ENCODE measurements around the gene KIF26A. TPM values are rescaled to one million over a fixed set of nuclear protein-coding genes. Genes with fewer than 3 reads are reported as not detected.

KIF26A gene
- total RNA-seq, 1 experiment from 2014 or later, result 3.1 TPM

DNA sequence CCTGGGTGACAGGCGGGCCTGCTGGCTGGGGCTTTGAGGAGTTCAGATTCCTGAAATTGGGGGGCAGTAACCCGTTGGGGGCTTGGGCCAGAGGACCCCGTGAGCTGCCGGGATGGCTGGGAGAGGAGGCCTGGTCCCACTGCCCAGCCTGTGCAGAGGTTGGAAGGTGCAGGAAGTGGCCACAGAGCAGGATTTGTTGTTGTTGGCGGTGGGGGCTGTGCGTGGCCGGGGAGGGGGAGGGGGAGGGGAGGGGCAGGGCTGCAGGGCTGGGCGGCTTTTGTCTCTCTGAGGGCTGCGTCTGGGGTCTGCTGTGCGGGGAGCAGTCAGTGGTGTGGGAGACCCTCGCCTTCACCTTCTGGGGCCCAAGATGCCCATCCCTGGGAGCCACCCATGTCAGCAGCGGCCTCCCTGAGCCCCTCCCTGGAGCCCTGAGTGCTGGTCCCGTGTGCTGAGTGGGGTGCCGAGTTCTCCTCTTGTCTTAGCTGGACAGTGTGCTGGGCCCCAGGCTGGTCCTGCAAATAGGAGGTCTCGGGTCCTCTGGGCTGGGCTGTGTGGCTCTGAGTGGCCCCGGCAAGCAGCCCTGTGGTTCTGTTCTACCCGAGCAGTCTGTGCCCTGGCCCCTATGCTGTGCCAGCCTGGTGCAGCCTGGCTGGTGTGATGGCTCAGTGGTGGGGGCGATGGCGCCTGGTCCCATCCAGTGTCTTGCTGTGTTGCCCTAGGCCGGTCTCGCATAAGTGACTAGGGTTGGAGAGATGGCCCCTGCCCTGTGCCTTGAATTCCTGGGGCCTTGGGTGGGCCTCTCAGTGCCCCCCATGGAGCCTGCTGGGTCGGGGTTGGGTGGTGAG lies 10.3 kb downstream of the KIF26A start:
- TF ChIP-seq EZH2phosphoT487 (IDR thresholded peaks at IDR 0.05; ENCODE audit: borderline replicate concordance, low read length), result no peak
- TF ChIP-seq EZH2 (IDR thresholded peaks at IDR 0.05; ENCODE audit: low read length, unreplicated experiment), result no peak
- TF ChIP-seq, protein P1, sequence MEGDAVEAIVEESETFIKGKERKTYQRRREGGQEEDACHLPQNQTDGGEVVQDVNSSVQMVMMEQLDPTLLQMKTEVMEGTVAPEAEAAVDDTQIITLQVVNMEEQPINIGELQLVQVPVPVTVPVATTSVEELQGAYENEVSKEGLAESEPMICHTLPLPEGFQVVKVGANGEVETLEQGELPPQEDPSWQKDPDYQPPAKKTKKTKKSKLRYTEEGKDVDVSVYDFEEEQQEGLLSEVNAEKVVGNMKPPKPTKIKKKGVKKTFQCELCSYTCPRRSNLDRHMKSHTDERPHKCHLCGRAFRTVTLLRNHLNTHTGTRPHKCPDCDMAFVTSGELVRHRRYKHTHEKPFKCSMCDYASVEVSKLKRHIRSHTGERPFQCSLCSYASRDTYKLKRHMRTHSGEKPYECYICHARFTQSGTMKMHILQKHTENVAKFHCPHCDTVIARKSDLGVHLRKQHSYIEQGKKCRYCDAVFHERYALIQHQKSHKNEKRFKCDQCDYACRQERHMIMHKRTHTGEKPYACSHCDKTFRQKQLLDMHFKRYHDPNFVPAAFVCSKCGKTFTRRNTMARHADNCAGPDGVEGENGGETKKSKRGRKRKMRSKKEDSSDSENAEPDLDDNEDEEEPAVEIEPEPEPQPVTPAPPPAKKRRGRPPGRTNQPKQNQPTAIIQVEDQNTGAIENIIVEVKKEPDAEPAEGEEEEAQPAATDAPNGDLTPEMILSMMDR (conservative IDR thresholded peaks at IDR 0.05; ENCODE audit: low read depth, low read length), result no peak
- Histone ChIP-seq H2AFZ (ENCODE audit: low read length) (no peak overlapping the region), H3K9me3 (ENCODE audit: low read length) (no peaks in the 10 kb centered on the region), H3K4me3 (ENCODE audit: low read length) (no peak overlapping the region), H3K9me2 (replicated peaks; ENCODE audit: low read length) (no peaks in the 10 kb centered on the region), H4K20me1 (ENCODE audit: low read length) (no peaks in the 10 kb centered on the region), H3K9ac (ENCODE audit: low read length) (no peak overlapping the region), H3K4me2 (ENCODE audit: low read length) (no peak overlapping the region), H3K36me3 (ENCODE audit: low read depth, low read length) (no peaks in the 10 kb centered on the region), H3K27ac (ENCODE audit: low read length) (no peak overlapping the region), H3K27me3 (ENCODE audit: low read length) (peaks cover 12% of the 10 kb centered on the region; the same call in 1 of the 2 replicates), H3F3A (ENCODE audit: low read length, unreplicated experiment) (no peaks in the 10 kb centered on the region), H3K79me2 (ENCODE audit: low read length) (no peaks in the 10 kb centered on the region), H3K4me1 (ENCODE audit: insufficient read depth, low read length) (no peaks in the 10 kb centered on the region)
- DNase-seq, result no peak
- ChIA-PET CTCF (no interaction called here), POLR2A (ENCODE audit: unreplicated experiment) (no interaction called here)
- intact Hi-C loops (cut with micrococcal nuclease), result no loop called here
- ATAC-seq, result no peak
- BruUV-seq (replicated peaks), result no TSS peak

DNA sequence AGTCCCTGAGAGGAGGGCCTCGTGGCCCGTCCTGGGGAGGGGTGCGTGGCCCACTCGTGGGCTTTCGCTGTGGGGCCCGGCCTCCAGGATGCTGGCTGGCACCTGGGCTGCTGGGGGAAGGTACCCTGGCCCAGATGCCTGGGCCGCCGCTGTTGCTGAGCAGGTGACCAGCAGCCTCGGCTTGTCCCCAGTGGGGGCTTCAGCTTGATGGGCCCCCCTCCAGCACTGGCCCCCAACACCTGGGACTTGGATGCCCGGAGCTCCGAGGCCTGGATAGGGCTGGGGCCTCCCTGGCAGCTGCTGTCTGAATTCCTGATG lies 10.8 kb downstream of the KIF26A start:
- no peak overlapping the region for H3K27ac ChIP-seq (ENCODE audit: low read length)
- H3K36me3 ChIP-seq (ENCODE audit: low read depth, low read length), result no peaks in the 10 kb centered on the region
- no TSS peak for BruUV-seq (replicated peaks)
- H3K9ac ChIP-seq (ENCODE audit: low read length), result no peak overlapping the region
- TF ChIP-seq, protein P1 (conservative IDR thresholded peaks at IDR 0.05; ENCODE audit: low read depth, low read length), result no peak
- TF ChIP-seq EZH2 (IDR thresholded peaks at IDR 0.05; ENCODE audit: low read length, unreplicated experiment) (no peak), EZH2phosphoT487 (IDR thresholded peaks at IDR 0.05; ENCODE audit: borderline replicate concordance, low read length) (no peak)
- H3K4me2 ChIP-seq (ENCODE audit: low read length), result no peak overlapping the region
- ChIA-PET CTCF (no interaction called here), POLR2A (ENCODE audit: unreplicated experiment) (no interaction called here)
- no peaks in the 10 kb centered on the region for H4K20me1 ChIP-seq (ENCODE audit: low read length)
- ATAC-seq (no peak), DNase-seq (no peak)
- no peaks in the 10 kb centered on the region for H3K4me1 ChIP-seq (ENCODE audit: insufficient read depth, low read length)
- H3K4me3 ChIP-seq (ENCODE audit: low read length), result no peak overlapping the region
- H3F3A ChIP-seq (ENCODE audit: low read length, unreplicated experiment), result no peaks in the 10 kb centered on the region
- H3K9me3 ChIP-seq (ENCODE audit: low read length), result no peaks in the 10 kb centered on the region
- no peaks in the 10 kb centered on the region for H3K79me2 ChIP-seq (ENCODE audit: low read length)
- H3K27me3 ChIP-seq (ENCODE audit: low read length), result peaks cover 9% of the 10 kb centered on the region; the same call in 1 of the 2 replicates
- no peak overlapping the region for H2AFZ ChIP-seq (ENCODE audit: low read length)
- intact Hi-C loops (cut with micrococcal nuclease), result no loop called here
- no peaks in the 10 kb centered on the region for H3K9me2 ChIP-seq (replicated peaks; ENCODE audit: low read length)

DNA sequence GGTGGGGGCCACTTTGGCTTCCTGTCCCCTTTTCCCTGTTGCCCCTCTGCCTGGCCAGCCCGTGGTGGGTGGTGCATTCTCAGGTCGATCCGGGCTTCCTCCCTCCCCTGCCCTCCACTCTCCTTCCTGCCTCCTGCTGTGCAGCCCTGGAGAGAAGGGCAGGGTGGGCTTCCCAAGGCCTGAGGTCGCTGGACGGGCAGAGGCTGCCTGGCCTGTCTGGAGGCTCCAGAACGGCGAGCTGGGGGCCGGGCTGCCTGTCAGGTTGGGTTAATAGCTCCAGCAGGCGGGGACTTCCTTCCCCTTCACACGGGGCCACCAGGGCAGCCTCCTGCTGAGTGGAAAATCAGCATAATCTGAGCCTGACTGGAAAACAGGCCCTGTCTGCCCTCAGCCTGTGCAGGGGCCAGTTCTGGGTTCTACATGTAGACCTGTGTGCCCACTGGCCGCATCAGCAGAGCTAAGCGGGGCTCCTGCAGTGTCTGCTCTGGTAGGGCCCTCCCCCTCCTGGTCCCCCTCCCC lies 11.3 kb downstream of the KIF26A start:
- no peaks in the 10 kb centered on the region for H3K79me2 ChIP-seq (ENCODE audit: low read length)
- H2AFZ ChIP-seq (ENCODE audit: low read length), result no peak overlapping the region
- H3K4me1 ChIP-seq (ENCODE audit: insufficient read depth, low read length), result no peaks in the 10 kb centered on the region
- TF ChIP-seq, protein P1 (conservative IDR thresholded peaks at IDR 0.05; ENCODE audit: low read depth, low read length), result no peak
- TF ChIP-seq EZH2phosphoT487 (IDR thresholded peaks at IDR 0.05; ENCODE audit: borderline replicate concordance, low read length) (no peak), EZH2 (IDR thresholded peaks at IDR 0.05; ENCODE audit: low read length, unreplicated experiment) (no peak)
- intact Hi-C loops (cut with micrococcal nuclease), result no loop called here
- no TSS peak for BruUV-seq (replicated peaks)
- CTCF ChIA-PET, result no interaction called here
- no peak for DNase-seq
- ATAC-seq, result no peak
- no peaks in the 10 kb centered on the region for H3K36me3 ChIP-seq (ENCODE audit: low read depth, low read length)
- no peak overlapping the region for H3K4me2 ChIP-seq (ENCODE audit: low read length)
- H3K9me3 ChIP-seq (ENCODE audit: low read length), result no peaks in the 10 kb centered on the region
- POLR2A ChIA-PET (ENCODE audit: unreplicated experiment), result no interaction called here
- no peak overlapping the region for H3K4me3 ChIP-seq (ENCODE audit: low read length)
- no peak overlapping the region for H3K9ac ChIP-seq (ENCODE audit: low read length)
- no peak overlapping the region for H3K27ac ChIP-seq (ENCODE audit: low read length)
- H3K27me3 ChIP-seq (ENCODE audit: low read length), result peaks cover 5% of the 10 kb centered on the region; the same call in 1 of the 2 replicates
- H4K20me1 ChIP-seq (ENCODE audit: low read length), result no peaks in the 10 kb centered on the region
- H3F3A ChIP-seq (ENCODE audit: low read length, unreplicated experiment), result no peaks in the 10 kb centered on the region
- H3K9me2 ChIP-seq (replicated peaks; ENCODE audit: low read length), result no peaks in the 10 kb centered on the region
